GM18909 (cell line): ENCODE results near the gene TNNT2.

Source experiments
- ATAC-seq: cut with Tn5 transposase; IDR thresholded peaks from one replicate; pipeline ENCODE4 v1.9.1; 2021; ENCODE audit warnings: mild to moderate bottlenecking; ENCODE audit not compliant: unreplicated experiment, poor library complexity

TNNT2 gene

DNA sequence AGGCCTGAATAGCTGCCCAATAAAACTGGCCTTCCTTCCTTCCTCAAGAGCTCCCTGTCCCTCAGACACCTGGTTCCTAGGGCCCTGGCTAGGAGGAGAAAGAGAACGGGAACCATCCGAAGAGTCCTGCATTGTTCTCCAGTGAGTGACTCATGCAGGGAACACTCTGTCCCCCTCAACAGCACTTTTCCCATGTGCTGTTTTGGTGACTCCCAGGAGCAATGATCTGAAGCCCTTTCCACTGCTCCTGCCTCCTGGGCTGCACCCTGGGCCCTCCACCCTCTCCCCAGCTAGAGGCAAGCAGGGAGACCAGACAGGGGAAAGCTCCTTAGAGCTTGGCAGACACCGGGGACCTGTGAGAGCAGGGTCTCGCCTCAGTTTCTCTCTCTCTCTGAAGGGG is 18.9 kb downstream of the TNNT2 start:
- ATAC-seq: no peak

DNA sequence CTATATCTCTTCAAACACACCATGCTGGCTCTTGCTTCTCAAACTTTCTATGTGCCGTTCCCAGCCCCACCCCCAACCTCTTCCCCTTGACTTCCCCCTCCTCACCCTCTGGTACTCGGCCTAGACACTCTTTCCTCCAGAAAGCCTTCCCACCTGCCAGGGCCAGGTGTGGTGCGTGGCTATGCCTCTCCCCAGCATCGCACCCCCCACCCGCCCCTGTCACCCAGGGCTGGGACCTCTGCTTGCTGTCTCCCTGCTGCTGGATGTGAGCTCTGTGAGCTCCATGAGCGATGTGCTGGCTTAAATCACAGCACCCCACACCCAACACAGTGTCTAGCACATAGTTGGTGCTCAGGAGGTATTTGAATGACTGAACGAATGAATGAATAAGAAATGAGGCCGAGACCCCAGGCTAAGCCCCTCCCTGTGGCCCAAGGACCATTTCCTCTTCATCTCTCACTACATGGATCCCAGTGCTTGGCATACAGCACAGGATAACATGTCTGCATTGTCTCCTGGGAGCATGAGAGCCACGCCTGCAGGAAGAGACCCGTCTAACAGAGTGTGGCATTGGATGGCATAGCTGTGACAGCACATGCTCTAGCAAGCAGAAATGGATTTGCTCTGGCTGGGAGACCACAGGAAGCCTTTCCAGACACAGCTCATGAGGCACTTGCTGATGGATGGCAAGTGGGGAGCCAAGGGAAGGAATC is 19.7 kb downstream of the TNNT2 start:
- ATAC-seq: no peak

DNA sequence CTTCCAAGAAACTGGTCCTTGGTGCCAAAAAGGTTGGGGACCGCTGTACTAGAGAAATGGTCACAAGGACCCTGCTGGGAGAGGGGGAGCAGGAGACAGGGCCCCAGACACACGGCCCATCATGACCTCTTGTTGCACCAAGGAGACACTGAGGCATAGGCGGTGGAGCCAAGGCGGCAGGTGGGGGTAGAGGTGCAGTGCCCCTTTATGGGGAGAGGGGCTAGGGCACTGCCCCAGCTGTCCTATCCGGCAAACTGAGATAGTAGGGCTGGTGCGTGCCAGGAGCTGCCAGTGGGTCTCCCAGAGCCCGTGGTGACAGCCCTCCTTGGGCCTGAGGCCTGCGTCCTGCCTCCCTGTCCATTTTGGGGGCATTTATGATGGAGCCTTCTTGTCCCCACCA is 20.3 kb downstream of the TNNT2 start:
- no peak for ATAC-seq

DNA sequence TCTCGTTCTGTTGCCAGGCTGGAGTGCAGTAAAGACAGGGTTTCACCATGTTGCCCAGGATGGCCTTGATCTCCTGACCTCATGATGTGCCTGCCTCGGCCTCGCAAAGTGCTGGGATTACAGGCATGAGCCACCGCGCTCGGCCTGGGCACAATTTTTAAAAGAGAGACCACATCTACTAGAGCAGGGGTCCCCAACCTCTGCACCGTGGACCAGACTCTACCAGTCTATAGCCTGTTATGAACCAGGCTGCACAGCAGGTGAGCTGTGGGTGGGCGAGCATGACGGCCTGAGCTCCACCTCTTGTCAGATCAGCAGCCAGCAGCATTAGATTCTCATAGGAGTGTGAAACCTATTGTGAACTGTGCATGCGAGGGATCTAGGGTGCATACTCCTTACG is 20.8 kb downstream of the TNNT2 start:
- no peak for ATAC-seq

DNA sequence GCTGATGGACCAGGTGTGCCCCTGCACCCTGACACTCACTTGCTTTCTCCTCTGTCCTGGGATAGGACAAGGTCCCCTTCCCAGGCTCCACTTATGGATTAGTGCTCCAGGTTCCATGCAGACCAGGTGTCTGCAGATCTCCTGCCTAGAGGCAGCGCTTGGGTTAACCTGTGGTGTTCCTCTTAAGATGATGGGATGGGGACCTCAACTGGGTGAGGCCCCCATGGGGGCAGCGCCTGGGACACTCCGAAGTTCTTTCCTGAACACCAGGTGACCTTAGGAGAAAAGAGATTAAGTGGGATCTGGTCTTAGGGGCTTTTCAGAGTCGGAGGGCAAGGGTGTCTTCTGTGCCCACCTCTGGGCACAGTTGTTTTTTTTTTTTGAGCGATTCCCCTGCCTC is 21.2 kb downstream of the TNNT2 start:
- no peak for ATAC-seq

DNA sequence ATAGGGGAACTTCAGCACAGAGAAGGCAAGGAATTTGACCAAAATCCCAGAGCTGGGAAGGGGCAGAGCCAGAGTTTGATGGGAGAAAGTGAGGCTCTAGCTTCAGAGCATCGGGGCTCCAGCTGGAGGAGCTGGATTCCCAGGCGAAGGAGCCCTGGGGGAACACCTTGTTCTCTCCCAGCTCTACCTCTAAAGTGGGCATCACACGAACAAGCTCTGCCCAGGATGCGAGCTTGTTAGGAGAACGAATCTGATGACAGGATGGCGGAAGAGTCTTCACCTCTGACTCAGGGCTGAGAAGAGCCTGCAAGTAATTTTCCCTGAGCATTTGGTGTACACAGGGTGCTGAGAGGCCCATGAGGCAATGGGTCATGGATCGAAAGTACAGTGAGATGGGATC is 22.0 kb downstream of the TNNT2 start:
- no peak for ATAC-seq

DNA sequence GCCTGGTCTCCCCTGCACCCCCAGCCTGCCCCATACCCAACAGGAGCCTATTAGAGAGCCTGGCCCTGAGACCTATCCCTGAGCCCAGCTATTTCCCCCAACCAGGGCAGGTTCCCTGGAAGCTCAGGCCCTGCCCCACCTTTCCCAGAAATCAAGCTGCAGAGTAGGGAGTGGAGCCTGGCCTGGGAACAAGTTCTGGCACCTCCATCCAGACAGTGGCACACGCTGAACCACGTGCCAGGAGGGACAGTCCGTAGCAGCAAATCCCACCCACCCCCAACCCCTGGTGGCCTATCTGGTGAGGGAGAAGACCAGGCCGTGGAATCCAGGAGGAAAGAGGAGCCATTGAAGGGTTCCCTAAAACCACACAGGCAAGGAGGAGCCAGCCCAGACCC is 22.6 kb downstream of the TNNT2 start:
- ATAC-seq: no peak

DNA sequence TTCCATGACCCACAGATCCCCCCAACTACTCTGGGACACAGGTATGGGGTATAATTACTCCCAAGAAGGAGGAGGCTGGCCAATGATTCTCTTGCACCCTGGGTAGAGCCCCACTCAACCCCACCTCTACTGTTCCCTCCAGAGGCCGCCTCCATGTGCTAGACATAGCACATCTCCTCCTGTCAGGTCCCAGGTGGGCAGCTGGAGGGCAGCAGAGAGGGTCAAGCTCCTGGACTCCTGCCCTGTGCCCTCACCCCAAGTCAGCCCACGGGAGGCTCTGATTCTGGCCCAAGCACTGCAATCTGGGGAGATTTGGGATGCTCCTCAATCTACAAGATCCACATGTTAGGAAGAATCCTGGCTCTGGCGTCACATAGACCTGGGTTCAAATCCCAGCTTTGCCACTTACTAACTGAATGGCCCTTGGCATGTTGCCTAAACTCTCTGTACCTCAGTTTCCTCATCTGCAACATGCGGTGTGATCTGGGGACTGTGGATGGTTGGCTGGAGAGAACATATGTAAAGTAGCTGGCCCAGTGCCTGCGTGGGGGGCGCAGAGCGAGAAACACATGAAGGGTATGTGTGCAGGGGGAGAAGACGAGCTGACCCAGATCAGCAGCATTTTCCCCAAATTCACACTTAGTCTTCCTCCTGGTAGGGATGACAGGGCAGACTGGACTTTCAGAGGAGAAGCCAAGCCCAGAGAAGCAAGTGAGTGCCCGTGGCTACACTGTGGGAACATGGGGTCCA is 23.2 kb downstream of the TNNT2 start:
- no peak for ATAC-seq

DNA sequence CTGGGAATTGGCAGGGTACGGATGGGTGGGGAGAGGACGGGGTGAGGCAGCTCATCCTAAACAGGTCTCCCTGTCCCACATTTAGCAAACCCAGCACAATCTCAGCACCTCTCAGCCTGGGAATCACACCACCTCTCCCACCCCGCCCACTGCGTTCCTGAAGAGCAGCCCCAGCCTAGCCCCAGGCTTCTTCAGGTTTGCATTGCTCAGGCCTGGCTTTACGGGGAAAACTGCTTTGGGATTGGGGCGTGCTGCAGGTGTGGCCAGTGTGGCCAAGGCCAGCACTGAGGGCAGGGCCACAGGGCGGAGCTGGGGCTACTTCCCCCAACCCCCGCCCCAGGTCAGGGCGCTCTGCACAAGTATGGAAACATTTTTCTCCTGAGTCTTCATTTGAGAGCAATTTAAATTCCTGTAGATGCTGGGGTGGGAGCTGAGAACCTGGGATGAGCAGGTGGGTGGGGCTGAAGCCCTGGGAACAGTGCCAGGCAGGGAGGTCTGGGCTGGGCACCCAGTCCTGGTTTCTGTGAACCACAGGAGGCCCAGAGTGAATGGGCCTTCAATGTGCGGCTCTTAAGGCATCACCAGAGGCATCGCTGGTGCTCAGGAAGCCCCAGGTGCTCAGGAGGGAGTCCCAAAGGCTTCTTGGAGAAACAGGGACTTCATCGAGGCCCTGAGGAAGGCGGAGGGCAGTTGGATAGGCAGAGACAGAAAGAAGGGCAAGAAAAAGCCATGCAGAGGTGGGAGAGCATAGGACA is 24.1 kb downstream of the TNNT2 start:
- no peak for ATAC-seq

DNA sequence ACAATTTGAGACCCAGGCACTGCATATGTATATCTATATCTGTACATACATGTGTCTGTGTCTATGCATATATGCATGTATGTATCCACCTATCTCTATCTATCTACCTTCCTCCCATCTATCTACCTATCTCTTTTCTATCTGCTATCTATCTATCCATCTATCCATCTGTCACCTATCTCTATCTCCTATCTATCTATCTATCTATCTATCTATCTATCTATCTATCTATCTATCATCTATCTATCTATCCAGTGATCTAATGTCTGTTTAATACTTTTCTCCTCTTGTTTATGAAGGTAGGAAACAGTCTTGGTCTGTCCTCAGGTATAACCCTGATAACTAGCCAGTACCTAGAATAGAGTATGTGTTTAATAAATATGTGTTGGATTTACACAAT is 25.9 kb downstream of the TNNT2 start:
- ATAC-seq: no peak

DNA sequence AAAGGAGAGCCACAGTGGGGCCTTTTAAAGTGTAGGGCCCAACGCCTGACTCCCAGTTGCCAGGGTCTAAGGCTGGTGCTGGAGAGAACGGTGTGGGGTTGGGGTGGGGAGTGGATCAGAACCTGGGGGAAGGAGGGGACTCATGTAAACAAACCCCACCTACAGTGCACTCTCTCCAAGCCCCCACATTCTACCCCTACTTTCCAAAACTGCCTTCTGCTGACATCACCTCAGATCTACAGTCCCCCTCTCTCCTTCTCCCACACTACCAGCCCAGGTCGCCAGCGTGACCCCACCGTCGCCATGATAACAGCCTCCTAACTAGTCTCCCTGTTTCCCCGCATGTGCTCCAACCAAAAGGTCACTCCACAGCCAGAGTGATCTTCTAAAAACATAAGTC is 26.6 kb downstream of the TNNT2 start:
- no peak for ATAC-seq

DNA sequence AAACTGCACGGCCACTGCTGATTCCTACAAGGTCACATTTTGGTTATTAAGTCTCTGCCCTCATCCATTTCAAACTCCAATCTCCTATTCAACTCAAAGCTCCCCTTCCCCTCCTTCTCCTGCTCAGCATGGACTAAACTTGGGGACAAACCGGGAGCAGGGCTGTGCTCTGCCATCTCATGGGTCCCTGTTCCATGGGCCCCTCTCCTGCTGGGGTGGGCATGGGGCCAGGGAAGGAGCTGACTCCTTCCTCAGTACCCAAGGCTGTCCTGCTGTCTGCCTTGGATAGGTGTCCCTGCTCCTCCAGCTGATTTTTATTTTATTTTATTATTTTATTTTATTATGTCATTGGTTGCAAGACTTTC is 27.1 kb downstream of the TNNT2 start:
- ATAC-seq: no peak

DNA sequence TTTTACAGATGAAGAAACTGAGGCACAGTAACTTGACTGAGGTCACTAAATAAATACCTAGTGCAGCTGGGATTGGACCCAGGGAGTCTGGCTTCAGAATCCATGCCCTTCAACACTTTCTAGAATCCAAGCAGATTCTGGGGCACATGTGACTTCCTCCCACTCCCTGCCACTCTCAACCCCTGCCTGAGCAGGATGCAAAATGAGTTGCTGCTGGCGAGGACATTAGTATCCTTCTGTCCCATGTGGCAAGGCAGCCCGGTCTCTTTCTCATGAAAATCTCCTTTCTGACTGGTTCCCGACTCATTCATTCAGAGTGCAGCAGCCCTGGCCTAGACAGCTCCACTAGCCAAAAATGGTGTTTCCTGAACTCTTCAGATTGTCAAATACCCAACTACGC is 28.4 kb downstream of the TNNT2 start:
- ATAC-seq: no peak

DNA sequence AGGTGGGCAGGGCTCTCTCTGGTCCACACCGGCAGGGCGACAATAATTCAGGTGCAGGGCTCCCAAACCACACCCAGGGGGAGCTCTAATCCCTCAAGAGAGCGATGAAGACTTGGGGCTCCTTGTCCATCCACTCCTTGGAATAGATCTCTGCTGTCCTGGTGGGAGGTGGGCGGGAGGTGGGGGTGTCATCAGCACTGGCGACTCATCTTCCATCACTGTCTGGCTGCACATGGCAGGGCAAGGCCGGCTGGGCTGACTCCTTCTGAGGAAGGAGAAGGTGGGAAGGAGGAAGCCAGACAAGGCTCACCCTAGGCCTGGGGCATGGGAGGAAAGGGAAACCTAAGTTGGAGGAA is 29.3 kb downstream of the TNNT2 start:
- peak; percentile 55 for ATAC-seq

DNA sequence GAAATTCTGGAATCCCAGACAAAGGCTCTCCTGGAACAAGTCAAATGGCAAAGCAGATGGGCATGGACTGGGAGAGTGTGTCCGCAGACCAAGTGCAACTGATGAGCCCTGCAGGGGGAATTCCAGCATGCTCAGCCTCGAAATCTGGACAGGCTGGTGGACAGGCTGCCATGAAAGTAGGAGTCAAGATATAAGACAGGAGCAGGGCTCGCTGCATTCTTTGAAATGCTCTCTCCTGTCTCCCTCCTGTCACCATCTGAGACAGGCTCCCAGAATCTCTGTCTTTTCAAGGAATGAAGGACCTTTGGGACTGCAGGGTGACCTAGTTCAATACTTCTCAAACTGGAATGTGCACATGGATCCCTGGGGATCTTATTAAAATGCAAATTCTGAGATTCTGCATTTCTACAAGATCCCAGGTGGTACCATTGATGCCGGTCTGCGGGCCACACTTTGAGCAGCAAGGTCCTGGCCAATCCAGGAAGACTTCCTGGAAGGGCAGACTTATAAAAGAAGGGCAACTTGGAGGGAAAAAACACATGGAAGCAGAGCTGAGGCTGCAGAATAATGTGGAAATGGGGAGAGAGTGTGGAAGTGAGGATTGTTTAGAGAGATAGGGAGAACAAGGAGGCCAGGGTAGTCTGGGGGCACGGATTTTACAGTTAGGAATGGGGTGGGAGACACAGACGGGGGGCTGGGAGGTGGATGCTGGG is 29.8 kb downstream of the TNNT2 start:
- ATAC-seq: no peak

DNA sequence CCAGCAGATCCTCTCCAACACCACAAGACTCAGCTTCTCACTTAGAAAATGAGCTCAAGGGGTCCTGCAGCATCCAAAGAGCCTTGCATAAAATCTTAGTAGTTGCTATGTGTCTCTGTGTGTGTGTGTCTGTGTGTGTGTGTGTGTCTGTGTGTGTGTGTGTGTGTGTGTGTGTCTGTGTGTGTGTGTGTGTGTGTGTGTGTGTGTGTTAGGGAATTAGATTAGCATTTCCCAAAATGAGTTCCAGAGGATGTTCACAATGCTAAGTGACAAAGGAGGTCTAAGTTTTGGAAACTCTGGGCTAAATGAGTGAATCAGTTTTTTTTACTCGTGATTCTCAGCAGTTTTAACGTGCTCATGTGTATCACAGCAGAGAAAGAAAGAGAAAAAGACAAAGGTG is 30.5 kb downstream of the TNNT2 start:
- ATAC-seq: no peak

DNA sequence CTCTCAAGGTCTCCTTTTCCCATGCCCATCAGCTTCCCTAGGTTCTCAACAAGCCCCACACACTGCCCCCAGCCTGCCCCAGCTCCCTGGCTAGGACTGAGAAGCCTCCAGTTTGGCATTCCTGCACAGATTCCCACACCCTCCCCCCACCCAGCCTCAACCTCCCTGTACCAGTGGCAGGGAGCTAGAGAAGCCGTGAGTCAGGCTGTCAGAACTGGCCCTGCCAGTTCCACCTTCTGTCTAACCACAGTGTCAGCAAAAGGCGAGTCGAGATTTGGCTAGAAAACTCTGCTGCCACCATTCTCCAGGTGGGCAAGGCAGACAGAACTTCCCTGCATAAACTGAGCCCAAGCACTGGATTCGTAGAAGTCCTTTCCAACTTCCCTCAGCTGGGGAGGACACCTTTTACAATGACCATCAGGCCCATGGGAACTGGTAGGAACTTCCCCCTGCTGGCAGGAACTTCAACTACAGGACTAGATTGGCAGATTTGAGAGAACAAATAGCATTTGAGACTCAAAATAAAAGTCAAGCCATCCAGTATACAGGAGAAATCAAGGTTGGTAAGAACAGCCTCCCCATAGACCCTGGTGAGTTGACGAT is 31.0 kb downstream of the TNNT2 start:
- ATAC-seq: no peak

DNA sequence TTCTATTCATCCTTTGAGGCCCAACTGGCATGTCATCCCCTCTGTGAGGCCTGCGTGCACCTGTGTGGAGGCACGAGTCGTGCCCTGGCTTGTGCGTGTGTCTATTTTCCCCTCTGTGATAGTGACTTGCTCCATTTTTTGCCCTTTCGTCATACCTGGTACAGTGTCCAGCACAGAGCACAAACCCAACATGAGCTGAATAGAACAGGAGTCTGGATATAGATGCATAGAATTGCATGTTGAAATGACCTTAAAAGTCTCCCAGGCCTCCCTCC is 32.5 kb downstream of the TNNT2 start:
- ATAC-seq: no peak

DNA sequence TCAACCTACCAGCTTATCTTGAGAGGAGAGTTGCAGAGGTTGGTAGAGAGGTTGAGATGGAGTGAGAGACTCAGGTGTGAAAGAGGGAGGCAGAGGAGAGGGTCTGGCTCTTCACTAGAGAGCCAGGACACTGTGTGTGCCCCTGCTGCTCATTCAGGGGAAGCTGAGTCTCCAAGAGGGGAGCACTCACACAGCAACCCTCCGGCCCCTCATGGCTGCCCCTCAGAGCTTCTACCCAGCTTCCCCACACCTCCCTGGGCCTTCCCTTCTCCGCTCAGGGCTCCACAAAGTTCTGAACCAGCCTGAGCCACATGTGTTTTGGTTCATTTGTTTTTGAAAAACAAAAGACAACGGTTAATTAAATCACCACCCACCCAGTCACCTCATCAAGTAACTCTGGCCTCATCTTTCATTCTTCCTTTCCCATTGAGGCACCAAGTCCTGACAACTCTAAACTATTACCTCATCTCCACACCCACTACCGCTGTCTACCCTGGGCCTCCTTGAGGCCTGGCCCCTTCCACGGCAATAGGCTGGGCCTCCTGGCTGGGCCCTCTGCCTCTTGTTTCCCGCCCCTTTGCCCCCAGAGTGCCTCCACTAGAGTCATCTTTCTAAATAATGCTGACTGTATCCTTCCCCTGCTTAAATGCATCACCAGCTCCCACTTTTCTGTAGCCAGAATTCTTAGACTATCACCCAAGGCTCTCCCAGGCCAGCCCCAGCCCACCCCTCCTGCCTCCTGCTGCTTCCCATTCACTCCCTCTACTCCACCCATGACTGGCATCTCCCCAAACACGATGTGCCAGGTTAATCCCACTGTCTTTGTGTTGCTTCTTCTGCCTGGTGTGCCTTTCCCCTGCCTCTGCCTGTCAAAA is 33.0 kb downstream of the TNNT2 start:
- ATAC-seq: no peak

DNA sequence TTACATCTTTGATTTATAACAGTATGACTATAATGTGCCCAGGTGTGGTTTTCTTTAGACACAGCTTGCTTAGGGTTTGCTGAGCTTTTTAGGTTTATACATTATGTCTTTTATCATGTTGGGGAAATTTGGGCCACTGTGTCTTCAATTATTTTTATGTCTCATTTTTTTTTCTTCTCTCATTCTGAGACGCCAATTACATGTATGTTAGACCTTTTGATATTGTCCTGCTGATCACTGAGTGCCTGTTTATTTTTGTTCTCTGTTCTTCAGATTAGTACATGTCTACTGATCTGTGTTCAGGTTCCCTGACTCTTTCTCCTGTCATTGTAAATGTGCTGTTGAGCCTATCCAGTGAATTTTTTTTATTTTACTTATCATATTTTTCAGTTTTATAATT is 36.1 kb downstream of the TNNT2 start:
- no peak for ATAC-seq
